Immature natural killer cell (primary cell): ENCODE measurements around the gene ANKRD40. TPM values are rescaled to one million over a fixed set of nuclear protein-coding genes. Genes with fewer than 3 reads are reported as not detected.

Source experiments
- DNase-seq, 3 donors: peaks; one replicate each; pipeline ENCODE4 v3.0.0; 2022; ENCODE audit warnings: mixed read lengths in 1 of 3
- H3K27ac Mint-ChIP-seq, 6 donors: one replicate each; pipeline ENCODE4 v1.8.0; 2020; ENCODE audit warnings: mixed read lengths in 6 of 6, mild to moderate bottlenecking in 5 of 6, inconsistent platforms in 4 of 6, moderate library complexity in 3 of 6
- H3K27me3 Mint-ChIP-seq, 3 donors: one replicate each; pipeline ENCODE4 v1.8.0; 2020 to 2021; ENCODE audit warnings: low read depth in 3 of 3, mild to moderate bottlenecking in 3 of 3, mixed read lengths in 3 of 3, moderate library complexity in 3 of 3, inconsistent platforms in 1 of 3
- H3K36me3 Mint-ChIP-seq, 3 donors: one replicate each; pipeline ENCODE4 v1.8.0; 2020; ENCODE audit warnings: mixed read lengths in 3 of 3, inconsistent platforms in 2 of 3, mild to moderate bottlenecking in 2 of 3
- H3K4me1 Mint-ChIP-seq, 2 donors: one replicate each; pipeline ENCODE4 v1.8.0; 2020; ENCODE audit warnings: inconsistent platforms in 2 of 2, mild to moderate bottlenecking in 2 of 2, mixed read lengths in 2 of 2, moderate library complexity in 1 of 2
- H3K4me3 Mint-ChIP-seq, 5 donors: one replicate each; pipeline ENCODE4 v1.8.0; 2020; ENCODE audit warnings: mild to moderate bottlenecking in 5 of 5, mixed read lengths in 5 of 5, inconsistent platforms in 3 of 5, moderate library complexity in 3 of 5
- H3K9me3 Mint-ChIP-seq, 6 donors: one replicate each; pipeline ENCODE4 v1.8.0; 2020; ENCODE audit warnings: mild to moderate bottlenecking in 6 of 6, mixed read lengths in 6 of 6, inconsistent platforms in 4 of 6, moderate library complexity in 3 of 6
- polyA plus RNA-seq, 3 donors: library from polyadenylated mRNA; unstranded; fragments of 300-500 nt; fragmentation: Illumina TruSeq; gene quantifications; one replicate each; pipeline ENCODE4 v1.2.3, GENCODE V29; 2021

ANKRD40 gene
- polyA plus RNA-seq, 3 donors from 2014 or later = 2.3 to 6.8 (median 4.0) TPM

DNA sequence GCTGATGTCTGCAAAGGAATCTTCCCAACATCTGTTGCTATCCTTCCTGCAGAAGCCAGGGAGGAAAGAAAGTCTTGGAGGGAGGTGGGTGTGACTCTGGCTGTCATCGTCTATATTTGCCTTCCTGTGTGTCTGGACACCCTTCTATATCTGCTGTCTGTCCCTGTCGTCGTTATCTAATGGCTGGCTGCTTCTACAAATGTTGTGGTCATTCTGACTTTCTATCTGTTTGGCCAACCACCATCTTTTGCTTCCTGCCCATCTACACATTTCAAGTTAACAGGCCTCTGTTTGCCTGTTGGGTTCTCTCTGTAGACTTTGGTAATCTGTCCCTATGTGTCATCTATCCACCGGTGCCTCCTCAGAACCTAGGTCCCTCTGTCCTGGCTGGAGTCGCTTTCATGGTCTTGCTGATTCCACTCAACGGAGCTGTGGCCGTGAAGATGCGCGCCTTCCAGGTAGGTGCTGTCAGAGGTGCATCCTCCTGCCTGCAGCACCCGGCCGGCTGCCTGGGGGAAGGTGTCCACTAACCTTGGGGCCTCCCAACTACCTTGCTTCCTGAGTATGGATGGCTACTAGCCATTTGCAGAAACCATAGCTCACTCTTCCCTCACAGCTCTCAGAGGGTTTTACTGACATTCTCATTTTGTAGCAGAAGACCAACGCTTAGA is 42.8 kb downstream of the ANKRD40 start:
- no peaks in the 10 kb centered on the region for H3K36me3 Mint-ChIP-seq
- peak overlapping the region in 1 of 5 donors; percentile 25 for H3K4me3 Mint-ChIP-seq
- H3K27me3 Mint-ChIP-seq = peaks cover 0 to 6% (median 3%) of the 10 kb centered on the region in 3 donors
- no peaks in the 10 kb centered on the region for H3K9me3 Mint-ChIP-seq
- no peak overlapping the region for H3K27ac Mint-ChIP-seq
- H3K4me1 Mint-ChIP-seq = no peaks in the 10 kb centered on the region
- no peak for DNase-seq

DNA sequence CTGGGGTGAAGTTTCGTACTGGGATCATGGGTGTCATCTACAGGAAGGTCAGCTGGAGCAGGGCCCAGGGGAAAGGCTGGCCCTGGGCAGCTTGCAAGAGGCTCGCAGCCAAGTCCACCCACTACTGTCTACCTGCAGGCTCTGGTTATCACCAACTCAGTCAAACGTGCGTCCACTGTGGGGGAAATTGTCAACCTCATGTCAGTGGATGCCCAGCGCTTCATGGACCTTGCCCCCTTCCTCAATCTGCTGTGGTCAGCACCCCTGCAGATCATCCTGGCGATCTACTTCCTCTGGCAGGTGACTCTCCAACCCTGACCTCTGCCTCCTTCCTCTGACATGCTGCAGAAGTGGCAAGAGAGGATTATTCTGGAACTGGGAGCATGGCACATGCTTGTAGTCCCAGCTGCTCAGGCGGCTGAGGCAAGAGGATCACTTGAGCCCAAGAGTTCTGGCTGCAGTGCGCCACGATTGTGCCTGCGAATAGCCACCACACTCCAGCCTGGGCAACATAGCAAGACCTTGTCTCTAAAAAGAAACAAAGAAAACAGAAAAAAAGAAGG is 43.8 kb downstream of the ANKRD40 start:
- no peak for DNase-seq
- Mint-ChIP-seq H3K36me3 (no peaks in the 10 kb centered on the region), H3K27ac (no peak overlapping the region), H3K4me1 (no peaks in the 10 kb centered on the region), H3K27me3 (peaks cover 0 to 6% (median 3%) of the 10 kb centered on the region in 3 donors), H3K4me3 (no peak overlapping the region), H3K9me3 (no peaks in the 10 kb centered on the region)

DNA sequence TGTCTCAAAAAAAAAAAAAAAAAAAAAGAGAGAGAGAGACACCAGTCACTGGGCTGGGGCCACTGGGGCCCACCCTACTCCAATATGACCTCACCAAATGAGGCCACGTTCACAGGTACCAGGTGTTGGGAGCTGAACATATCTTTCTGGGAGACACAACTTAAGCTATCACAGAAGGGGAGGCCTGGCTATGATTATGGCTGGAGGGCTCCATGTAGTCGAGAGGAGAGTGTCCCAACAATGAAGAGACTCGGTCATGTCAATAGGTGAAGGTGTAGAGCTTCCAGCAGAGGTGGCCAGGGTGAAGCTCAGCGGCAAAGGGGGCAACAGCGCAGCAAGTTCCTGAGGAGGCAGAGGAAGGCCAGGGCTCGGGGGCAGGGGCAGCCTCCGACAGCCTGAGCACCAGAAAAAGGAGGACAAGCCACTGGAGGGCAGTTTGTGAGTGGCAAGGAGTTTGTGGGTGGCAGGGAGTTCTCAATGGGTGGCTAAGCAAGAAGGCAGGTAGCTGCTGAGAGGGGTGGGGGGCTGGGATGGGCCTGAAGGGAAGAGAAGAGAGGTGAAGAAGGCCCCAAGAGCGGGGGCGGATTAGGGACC is 45.0 kb downstream of the ANKRD40 start:
- peaks cover 0 to 6% (median 3%) of the 10 kb centered on the region in 3 donors for H3K27me3 Mint-ChIP-seq
- no peaks in the 10 kb centered on the region for H3K36me3 Mint-ChIP-seq
- H3K4me3 Mint-ChIP-seq = no peak overlapping the region

DNA sequence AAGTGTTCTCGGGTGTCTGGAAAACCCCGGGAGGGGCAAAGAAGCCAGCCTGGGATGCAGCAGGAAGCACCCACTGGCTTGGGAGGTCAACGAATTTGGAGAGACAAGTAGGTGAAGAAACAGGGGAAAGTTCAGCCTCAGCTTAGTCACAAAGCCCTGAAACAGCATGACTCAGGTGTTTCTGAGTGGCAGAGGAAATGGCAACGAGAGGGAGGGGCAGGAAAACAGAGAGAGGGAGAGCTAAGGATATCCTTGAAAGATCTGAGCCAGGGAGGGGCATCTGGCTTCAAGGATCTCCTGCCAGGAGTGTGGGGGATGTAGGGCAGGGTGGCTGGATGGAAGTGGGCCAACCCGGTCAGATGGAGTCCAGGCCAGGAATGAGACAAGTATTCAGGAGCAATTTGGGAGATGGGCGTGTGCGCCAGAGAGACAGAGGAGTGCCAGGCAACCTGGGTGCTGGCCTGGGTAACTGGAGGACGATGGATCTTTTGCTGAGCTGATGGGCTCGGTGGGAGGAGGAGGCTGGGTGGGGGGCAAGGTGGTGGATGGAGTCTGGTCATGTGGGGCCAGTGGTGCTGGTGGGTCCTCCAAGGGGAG is 45.8 kb downstream of the ANKRD40 start:
- Mint-ChIP-seq H3K9me3 (no peaks in the 10 kb centered on the region), H3K4me3 (no peak overlapping the region), H3K27me3 (peaks cover 2 to 6% (median 3%) of the 10 kb centered on the region in 3 donors), H3K4me1 (no peaks in the 10 kb centered on the region), H3K27ac (no peak overlapping the region), H3K36me3 (no peaks in the 10 kb centered on the region)
- DNase-seq = no peak

More for the DNA sequence above, 45.0 kb downstream of the ANKRD40 start:
- no peak for DNase-seq
- no peak overlapping the region for H3K27ac Mint-ChIP-seq
- no peaks in the 10 kb centered on the region for H3K4me1 Mint-ChIP-seq
- H3K9me3 Mint-ChIP-seq = no peaks in the 10 kb centered on the region

DNA sequence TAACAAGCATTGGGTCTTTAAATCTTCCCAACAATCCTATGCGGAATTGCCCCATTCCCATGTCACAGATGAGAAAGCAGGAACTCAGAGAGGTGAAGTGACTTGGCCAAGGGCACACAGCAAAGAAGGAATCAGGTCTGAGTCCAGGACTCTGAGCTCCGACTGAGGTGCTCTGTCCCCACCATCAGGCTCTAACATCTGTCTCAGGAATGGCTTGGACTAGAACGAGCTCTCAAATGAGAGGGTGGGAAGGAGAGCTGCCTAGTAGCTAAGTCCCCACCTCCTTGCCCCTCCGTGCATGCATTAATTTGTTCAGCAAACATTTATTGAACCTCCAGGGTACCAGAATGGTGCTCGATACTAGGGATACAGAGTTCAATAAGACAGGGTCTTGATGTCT is 46.4 kb downstream of the ANKRD40 start:
- no peaks in the 10 kb centered on the region for H3K9me3 Mint-ChIP-seq
- no peaks in the 10 kb centered on the region for H3K36me3 Mint-ChIP-seq
- peaks cover 2 to 6% (median 3%) of the 10 kb centered on the region in 3 donors for H3K27me3 Mint-ChIP-seq
- H3K4me1 Mint-ChIP-seq = no peaks in the 10 kb centered on the region
- DNase-seq = no peak
- H3K4me3 Mint-ChIP-seq = no peak overlapping the region
- H3K27ac Mint-ChIP-seq = no peak overlapping the region

DNA sequence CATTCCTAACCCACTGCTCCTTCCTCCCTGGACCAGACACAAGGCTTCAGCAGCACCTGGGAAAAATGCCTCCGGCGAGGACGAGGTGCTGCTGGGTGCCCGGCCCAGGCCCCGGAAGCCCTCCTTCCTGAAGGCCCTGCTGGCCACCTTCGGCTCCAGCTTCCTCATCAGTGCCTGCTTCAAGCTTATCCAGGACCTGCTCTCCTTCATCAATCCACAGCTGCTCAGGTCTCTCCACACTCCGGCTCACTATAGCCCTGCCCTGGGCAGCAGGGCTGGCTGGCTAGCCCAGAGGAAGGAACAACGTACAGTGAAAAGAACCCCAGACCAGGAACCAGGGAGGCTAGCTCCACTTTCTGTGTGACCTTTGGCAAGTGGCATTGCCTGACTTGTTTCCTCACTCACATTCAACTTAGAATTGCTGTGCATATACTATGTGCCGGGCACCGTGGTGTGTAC is 46.8 kb downstream of the ANKRD40 start:
- H3K27ac Mint-ChIP-seq = no peak overlapping the region
- DNase-seq = no peak
- H3K27me3 Mint-ChIP-seq = peaks cover 2 to 5% (median 3%) of the 10 kb centered on the region in 3 donors
- no peaks in the 10 kb centered on the region for H3K36me3 Mint-ChIP-seq
- H3K4me3 Mint-ChIP-seq = no peak overlapping the region
- H3K4me1 Mint-ChIP-seq = no peaks in the 10 kb centered on the region
- H3K9me3 Mint-ChIP-seq = no peaks in the 10 kb centered on the region

DNA sequence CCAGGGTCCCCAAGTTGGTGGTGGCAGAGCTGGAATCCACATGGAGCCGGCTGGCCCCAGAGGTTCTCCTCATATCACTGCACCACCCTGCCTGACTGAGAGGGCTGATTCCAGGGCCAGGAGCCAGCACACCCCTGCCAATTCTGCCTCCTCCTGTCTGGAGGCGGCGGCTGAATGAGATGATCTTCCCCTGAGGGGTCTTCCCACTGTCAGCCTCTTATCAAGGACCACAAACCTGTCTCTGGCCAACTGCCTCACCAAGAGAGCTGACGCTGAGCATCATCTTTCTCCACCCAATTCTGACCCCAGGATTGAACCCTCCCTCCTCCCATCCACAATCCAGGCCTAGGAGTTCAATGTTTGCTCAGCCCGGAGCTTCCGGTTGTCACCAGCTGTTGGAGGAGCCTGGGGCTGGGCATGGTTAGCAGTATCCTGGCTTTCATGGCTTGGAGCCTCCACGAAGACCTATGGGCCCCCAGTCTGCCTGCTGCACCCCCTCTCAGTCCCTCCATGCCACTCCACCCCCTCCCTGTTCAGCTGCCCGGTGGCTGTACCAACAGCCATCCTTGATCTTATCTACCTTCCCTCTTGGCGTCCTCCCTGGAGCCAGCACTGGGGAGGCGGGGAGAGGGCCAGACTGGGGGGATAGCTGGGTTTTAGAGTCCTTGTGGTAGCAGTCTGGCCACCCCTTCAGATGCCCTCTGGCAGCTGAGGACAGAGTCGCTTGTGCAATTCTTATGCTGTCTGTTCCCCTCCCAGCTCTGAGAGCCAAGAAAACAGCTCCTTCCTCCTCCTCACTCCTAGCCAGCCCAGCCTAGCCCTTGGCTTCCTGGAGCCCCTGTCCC is 47.5 kb downstream of the ANKRD40 start:
- DNase-seq = no peak
- Mint-ChIP-seq H3K4me1 (no peaks in the 10 kb centered on the region), H3K36me3 (no peaks in the 10 kb centered on the region), H3K9me3 (no peaks in the 10 kb centered on the region), H3K27me3 (peaks cover 2 to 4% (median 3%) of the 10 kb centered on the region in 3 donors), H3K27ac (no peak overlapping the region), H3K4me3 (no peak overlapping the region)

DNA sequence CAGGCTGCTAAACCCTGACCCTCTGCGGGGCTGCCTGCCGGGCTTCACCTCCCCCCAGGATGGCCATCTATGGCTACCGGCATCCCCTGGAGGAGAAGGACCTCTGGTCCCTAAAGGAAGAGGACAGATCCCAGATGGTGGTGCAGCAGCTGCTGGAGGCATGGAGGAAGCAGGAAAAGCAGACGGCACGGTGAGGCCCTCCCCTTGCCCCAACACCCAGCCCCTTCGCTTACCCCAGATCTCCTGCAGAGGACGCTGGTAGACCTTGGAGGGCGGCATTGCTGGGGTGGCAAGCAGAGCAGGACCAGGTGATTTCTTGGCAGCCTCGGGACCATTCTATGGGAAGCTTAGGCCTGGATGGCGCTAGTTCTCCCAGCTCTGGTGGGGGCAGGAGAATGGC is 48.5 kb downstream of the ANKRD40 start:
- H3K4me3 Mint-ChIP-seq = no peak overlapping the region
- peaks cover 2 to 4% (median 3%) of the 10 kb centered on the region in 3 donors for H3K27me3 Mint-ChIP-seq
- no peaks in the 10 kb centered on the region for H3K36me3 Mint-ChIP-seq
- no peak overlapping the region for H3K27ac Mint-ChIP-seq
- no peaks in the 10 kb centered on the region for H3K9me3 Mint-ChIP-seq
- H3K4me1 Mint-ChIP-seq = no peaks in the 10 kb centered on the region
- no peak for DNase-seq

DNA sequence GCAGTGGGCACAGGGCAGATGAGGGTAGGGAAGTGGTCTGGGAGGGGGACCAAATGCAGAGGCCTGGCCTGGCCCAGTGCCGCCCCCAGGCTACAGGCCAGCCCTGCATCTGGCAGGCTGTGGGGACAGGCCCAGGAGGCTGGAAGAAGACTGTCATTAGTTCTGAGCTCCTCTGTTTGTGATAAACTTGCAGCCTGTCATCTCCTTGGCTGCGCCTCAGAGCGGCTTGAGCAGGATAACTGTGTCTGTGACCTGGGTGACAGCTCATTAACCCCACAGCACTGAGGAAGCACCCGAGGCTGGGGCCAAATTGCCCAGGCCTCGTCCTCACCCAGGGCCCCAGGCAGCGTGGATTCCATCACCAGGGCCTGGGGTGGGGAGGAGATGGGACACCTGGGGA is 49.1 kb downstream of the ANKRD40 start:
- Mint-ChIP-seq H3K27me3 (peaks cover 2 to 4% (median 3%) of the 10 kb centered on the region in 3 donors), H3K4me1 (no peaks in the 10 kb centered on the region), H3K36me3 (no peaks in the 10 kb centered on the region), H3K27ac (no peak overlapping the region), H3K4me3 (no peak overlapping the region), H3K9me3 (no peaks in the 10 kb centered on the region)
- no peak for DNase-seq

DNA sequence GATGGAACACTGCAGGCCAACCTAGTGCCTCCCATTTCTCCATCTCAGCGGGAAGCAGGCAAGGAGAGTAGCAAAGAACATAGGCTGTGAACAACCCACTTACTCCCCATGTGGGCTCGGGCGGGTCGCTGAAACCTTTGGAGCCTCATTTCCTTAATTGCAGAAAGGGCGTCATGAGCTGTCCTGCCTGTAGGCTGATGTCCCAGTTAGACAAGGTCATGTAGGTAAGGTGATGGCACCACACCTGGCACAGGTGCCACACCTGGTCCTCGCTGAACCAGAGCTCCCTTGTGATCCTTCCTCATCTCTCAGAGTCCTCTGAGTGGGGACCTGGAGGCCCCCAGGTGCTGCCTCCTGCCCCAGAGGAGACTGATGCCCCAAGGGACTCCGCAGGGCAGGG is 50.1 kb downstream of the ANKRD40 start:
- Mint-ChIP-seq H3K27ac (no peak overlapping the region), H3K4me1 (no peaks in the 10 kb centered on the region), H3K4me3 (no peak overlapping the region), H3K27me3 (peaks cover 2 to 3% (median 3%) of the 10 kb centered on the region in 3 donors), H3K36me3 (no peaks in the 10 kb centered on the region), H3K9me3 (no peaks in the 10 kb centered on the region)
- DNase-seq = no peak

DNA sequence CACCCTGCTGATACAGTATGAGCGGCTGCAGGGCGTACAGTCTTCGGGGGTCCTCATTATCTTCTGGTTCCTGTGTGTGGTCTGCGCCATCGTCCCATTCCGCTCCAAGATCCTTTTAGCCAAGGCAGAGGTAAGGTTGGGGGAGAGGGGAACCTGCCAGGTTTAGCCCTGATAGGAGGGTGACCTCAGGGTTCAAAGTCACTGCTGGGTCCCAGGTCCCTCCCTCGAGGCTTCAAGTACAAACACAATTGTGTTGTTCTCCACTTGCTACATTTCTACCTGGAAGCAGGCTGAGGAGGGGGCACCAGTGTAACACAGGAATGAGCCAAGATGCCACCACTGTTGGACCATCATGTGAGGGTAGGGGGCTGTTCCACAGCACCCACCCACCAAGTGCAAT is 50.7 kb downstream of the ANKRD40 start:
- Mint-ChIP-seq H3K4me3 (no peak overlapping the region), H3K27me3 (peaks cover 0 to 3% (median 2%) of the 10 kb centered on the region in 3 donors), H3K4me1 (no peaks in the 10 kb centered on the region), H3K36me3 (no peaks in the 10 kb centered on the region), H3K9me3 (no peaks in the 10 kb centered on the region), H3K27ac (no peak overlapping the region)
- no peak for DNase-seq

DNA sequence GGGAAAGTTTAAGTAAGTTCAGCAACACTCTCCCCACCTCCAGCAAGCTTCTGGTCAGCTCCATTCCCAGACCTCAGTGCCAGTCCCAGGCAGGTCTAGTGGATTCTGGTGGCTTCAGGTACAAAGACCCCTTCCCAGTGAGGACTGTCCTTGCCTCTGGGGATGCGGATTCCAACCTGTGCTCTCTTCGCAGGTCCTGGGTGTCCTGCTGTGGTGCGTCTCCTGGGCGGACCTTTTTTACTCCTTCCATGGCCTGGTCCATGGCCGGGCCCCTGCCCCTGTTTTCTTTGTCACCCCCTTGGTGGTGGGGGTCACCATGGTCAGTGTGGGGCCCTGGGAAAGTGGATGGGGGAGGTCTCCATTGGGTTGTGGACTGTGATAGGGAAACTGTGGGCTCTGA is 51.2 kb downstream of the ANKRD40 start:
- no peaks in the 10 kb centered on the region for H3K4me1 Mint-ChIP-seq
- peaks cover 0 to 2% (median under 1%) of the 10 kb centered on the region in 3 donors for H3K27me3 Mint-ChIP-seq
- H3K4me3 Mint-ChIP-seq = no peak overlapping the region

DNA sequence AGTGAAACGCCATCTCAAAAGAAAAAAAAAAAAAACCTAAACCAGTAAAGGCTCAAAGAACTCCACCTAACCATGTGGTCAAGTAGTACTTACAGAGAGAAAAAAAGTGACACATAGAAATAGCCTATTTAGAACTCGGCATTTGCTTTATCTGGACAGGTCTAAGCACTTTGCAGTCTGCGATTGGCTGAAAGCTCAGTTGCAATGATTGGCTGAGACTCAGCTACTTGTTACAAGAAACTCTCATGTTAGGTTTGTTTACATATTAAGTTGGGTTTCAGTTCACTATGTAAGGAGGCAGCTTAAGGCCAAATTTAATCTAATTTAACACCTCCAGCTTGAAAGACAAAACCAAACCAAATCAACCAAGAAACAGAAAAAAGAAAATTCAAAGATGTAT is 54.0 kb downstream of the ANKRD40 start:
- DNase-seq = no peak
- Mint-ChIP-seq H3K27ac (no peak overlapping the region), H3K4me1 (no peaks in the 10 kb centered on the region), H3K36me3 (no peaks in the 10 kb centered on the region), H3K9me3 (no peaks in the 10 kb centered on the region), H3K27me3 (peaks cover 0 to 2% (median 0%) of the 10 kb centered on the region in 3 donors), H3K4me3 (no peak overlapping the region)

More for the DNA sequence above, 51.2 kb downstream of the ANKRD40 start:
- Mint-ChIP-seq H3K9me3 (no peaks in the 10 kb centered on the region), H3K27ac (no peak overlapping the region), H3K36me3 (no peaks in the 10 kb centered on the region)
- DNase-seq = no peak
